Measurements from ENCODE around the gene UBE2L5.
"Not testable (repeated sequence)": the region's sequence is repeated elsewhere in the genome, so short reads cannot be mapped to it uniquely, and the experiment has no call there.

The UBE2L5 gene

DNA sequence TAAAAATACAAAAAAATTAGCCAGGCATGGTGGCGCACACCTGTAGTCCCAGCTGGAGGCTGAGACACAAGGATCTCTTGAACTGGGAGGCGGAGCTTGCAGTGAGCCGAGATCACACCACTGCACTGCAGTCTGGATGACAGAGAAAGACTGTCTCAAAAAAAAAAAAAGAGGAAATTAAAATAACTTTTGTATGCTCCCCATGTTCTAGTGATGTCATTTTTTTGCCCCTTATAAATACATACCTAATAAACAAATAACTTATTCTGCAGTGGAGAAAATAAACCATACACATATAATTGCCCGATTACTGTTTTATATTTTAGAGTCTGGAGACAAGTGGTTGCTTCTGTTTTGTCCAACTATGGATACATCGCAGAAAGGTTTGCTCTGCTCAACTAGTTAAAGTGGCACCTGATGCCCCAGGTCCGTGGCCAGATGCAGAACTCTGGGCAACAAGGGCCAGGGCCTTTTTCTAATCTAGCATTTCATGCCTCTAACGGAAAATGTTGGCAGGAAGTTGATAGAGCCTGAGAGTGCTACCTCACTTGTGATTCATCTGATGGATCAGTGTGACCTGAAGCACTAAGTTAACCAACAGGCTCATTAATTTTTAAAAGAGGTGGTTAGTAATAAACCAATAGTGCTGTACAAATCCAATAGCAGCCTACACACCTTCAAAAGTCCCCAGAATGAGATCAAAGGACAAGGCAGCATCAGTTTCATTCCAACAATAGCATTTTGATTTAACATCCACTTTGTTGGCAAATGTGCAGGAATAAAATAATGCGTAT lies 18.8 kb downstream of the UBE2L5 start:
- DNase-seq (ENCODE audit: low spot score), result no peak

DNA sequence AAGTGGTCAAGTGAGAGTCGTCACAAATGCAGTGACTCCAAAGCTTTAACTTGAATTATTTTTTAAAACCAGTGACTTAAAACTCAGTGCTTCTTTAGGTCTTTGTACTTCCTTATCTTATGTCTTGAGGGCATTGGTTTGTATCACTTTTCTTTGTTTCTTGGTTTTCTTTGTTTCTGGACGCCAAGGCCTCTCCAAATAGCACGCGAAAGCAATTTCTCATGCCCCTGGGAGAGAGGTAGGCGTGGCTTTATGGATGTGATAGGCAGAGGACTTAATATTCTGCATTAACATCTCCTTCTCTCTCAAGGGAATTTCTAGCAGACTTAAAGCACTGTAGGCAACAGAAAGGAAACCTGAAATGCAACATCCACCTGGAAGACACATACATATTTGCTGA lies 20.6 kb downstream of the UBE2L5 start:
- DNase-seq (ENCODE audit: low spot score), result no peak

DNA sequence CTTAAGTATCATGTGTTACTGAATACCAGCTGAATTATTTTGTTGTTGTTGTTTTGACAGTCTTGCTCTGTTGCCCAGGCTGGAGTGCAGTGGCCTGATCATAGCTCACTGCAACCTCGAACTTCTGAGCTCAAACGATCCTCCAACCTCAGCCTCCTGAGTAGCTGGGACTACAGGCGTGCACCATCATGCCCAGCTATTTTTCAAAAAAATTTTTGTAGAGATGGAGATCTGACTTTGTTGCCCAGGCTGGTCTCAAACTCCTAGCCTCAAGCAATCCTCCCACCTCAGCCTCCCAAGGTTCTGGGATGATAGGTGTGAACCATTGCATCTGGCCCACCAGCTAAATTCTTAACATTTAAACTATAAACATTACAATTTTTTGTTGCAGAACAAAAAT lies 21.2 kb downstream of the UBE2L5 start:
- not testable (repeated sequence) for DNase-seq (ENCODE audit: low spot score)

DNA sequence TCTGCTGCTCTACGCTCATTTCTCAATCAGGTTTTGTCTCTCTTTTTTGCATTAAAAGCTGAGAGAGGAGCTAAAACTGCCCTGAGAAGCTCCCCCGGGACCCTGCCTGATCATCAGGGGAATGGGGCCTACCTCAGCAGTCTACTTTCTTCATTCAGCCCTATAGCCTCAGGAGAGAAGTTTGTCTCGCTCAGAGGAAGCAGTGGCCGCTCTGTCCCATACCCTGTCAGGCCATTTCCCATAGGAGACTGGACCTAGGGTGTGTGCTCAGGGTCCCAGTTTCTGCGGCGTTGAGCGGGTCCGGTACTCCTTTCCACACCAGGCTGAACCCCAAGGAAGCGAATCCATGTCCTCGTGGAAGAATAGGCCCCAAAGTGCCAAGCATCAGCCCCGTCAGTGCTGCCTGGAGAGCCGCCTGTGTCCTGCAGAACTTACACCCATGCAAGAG lies 21.7 kb downstream of the UBE2L5 start:
- DNase-seq (ENCODE audit: low spot score), result no peak

DNA sequence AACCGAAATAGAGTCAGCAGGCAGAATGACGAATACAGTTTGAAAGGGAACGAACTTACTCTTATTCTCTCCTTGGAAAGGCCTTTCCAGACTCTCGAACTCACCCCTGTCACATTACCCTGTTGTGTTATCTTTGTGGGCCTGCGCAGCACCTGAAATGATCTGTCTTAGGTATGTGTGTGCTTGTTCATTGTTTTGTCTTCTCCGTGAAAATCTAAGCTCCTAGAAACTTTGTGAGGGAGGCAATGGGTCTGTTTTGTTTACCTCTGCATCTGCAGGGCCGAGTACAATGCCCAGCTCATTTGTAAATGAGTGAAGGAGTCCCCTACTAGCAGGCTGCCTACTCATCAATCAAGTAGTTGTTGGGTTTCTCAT lies 23.8 kb downstream of the UBE2L5 start:
- DNase-seq (ENCODE audit: low spot score), result no peak

DNA sequence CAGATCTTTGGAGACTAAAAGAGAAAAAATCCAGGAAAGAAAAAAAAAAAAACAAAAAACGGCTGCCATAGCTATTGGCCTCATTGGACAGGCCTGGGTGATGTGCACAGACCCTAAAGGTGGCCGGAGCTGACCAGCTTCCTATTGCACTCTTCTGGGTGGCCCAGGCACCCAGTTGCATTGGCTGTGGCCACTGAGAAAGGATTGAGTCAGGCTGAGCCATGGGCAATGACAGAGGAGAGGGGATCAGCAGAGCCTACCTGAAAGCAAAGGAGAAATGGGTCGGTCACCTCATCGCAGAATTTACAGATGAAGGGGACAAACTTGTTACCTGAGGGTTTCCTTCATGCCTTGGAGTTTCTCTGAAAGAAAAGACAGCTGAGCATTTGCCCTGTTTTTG lies 26.1 kb downstream of the UBE2L5 start:
- DNase-seq (ENCODE audit: low spot score), result no peak

DNA sequence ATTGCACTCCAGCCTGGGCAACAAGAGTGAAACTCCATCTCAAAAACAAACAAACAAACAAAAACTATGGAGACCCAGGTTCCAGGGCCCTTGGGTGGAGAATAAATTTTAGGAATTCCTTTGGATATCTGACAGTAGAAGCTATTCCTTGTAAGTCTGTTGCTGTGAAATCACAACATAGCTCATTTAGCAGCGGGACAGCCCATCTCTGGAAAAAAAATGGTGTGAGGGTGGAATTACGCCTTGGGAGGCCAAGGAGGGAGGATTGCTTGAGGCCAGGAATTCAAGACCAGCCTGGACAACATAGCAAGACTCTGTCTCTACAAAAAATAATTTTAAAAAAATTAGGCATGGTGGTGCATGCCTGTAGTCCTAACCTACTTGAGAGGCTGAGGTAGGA lies 27.8 kb downstream of the UBE2L5 start:
- DNase-seq (ENCODE audit: low spot score), result no peak

DNA sequence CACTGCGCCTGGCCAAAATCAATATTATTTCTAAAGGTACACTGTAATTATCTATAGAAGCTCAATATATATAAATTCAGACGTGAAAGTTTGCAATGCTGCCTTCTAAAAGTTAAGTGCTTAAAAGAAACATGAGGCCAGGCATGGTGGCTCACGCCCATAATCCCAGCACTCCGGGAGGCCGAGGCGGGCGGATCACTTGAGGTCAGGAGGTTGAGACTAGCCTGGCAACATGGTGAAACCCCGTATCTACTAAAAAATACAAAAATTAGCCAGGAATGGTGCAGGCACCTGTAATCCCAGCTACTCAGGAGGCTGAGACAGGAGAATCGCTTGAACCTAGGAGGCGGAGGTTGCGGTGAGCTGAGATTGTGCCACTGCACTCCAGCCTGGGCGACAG lies 29.2 kb downstream of the UBE2L5 start:
- DNase-seq (ENCODE audit: low spot score), result not testable (repeated sequence)

DNA sequence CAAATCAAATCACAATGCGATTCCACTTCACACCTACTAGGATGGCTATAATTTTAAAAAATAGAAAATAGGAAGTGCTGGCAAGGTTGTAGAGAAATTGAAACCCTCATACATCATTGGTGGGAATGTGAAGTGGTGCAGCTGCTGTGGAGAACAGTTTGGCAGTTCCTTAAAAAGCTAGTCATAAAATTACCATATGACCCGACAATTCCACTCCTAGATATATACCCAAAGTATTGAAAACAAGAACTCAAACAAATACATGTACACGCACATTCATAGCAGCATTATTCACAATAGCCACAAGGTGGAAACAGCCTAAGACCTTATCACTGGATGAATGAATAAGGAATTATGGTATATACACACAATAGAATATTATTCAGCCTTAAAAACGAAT lies 31.4 kb downstream of the UBE2L5 start:
- DNase-seq (ENCODE audit: low spot score), result no peak

DNA sequence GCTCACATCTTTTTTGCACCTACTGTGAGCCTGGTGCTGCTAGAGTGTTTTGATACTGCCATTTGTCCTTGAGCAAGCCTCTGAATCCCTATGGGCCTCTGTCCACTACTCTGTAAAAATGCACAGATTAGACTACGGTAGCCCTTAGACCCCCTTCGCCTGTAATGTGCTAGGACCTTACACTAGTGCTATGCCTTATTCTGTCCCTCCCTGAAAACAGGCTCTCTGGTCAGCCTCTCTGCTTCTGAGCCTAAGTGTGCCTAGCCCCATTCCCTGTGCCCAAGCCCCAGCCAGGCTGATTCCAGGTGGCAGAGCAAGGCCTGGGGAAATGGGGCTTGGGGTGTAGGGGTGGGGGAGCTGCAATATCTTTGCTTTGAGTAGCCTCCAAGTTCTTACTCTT lies 32.7 kb downstream of the UBE2L5 start:
- no peak for DNase-seq (ENCODE audit: low spot score)

DNA sequence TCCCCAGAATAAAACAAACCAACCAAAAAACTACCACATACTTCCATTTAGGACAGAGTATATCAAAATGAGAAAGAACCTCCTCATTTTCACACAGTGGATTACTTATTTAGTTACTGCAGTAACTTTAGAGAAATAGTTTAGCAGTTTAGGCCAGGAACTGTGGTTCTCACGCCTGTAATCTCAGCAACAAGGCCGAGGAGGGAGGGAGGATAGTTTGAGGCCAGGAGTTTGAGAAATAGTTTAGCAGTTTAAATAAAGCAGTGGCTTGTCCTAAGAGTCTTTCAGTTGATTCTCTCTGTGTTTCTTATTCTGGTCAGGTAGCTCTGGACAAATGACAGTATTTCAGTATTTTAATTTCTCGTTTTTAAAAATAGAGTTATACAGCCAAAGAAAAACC lies 34.0 kb downstream of the UBE2L5 start:
- DNase-seq (ENCODE audit: low spot score), result no peak

DNA sequence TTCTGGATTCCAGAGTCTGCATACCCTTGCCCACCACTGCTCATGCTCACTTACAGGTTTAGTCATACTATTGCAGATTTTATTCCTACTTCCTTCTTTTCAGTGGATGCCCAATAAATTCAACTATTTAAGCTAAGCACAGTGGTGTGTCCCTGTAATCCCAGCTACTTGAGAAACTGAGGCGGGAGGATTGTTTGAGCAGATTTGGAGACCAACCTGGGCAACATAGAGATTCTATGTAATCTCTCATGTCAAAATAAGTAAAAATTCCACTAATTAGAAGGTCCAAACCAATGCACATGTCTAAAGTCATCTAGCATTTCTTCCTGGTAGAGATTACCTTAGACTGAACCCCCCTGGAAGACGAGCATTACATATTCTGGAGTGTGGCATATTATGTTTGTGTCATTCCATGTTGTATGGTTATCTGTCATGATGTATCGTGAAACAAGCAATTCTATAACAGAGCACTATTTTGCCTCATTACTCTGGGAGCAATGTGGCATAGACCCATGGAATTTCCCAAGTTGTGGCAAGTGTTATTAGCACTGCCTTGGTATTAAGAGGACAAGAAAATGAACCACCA lies 35.1 kb downstream of the UBE2L5 start:
- DNase-seq (ENCODE audit: low spot score), result no peak

DNA sequence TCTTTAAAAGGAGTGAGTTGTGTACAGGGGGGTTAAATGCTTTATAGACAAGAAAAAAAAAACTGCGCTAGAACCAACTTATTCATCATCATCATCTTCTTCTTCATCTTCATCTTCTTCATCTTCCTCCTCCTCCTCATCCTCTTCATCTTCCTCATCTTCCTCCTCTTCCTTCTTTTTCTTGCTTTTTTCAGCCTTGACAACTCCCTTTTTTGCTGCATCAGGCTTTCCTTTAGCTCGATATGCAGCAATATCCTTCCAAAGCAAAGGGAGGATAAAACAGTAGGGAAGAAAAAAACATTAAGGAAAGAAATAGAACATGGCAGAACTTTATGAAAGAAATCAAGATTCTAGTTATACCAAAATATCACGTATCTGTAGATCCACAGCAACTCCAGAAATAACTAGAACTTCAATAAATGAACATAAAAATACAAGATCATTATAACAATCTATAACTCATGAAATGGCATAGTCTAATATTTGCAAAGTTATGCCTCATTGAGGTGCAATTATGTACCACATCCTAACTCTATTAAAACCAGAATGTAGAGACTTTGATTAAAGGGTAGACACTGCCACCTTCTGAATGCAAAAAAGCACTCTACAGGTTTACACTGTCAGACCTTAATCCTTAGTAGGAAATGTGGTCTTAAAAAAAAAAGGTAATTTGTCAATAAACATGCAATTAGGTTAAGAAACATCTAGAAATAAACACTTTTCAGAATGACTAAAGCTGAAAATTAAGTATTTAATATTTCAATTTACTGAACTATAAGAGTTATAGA lies 39.2 kb downstream of the UBE2L5 start:
- peak; percentile 37 for DNase-seq (ENCODE audit: low spot score)

DNA sequence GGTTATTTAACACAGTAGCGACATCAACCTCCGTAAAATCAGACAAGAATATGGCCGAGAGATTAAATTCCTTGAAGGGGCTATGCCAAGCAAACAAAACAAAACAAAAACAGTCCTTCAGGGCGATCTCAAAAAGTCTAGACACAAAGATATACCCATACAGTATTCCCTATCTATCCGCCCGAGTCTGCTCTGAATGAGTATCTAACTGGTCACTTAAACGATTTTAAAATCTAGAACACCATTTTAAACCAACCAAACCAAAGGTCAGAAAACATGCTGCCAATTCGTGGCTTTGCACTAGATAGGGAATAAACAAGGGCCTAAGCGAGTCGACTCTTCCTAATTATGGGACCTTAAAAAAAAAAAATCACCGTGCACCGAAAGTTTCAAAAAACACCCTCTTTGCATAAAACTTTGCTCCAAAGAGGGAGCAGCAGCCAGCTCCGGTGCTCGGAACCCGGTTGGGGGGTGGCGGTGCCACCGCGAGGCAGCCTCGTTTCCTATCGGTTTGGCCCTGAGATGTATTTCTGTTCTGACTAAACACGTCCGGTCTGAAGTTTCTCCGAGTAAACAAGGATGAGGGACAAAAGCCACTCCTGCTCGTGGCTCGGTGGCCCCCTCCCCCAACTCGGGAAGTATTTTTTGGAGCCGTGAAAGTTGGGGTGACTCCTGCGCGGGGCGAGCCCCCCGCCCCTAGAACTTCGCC lies 41.6 kb downstream of the UBE2L5 start:
- peak; percentile 52 for DNase-seq (ENCODE audit: low spot score)

DNA sequence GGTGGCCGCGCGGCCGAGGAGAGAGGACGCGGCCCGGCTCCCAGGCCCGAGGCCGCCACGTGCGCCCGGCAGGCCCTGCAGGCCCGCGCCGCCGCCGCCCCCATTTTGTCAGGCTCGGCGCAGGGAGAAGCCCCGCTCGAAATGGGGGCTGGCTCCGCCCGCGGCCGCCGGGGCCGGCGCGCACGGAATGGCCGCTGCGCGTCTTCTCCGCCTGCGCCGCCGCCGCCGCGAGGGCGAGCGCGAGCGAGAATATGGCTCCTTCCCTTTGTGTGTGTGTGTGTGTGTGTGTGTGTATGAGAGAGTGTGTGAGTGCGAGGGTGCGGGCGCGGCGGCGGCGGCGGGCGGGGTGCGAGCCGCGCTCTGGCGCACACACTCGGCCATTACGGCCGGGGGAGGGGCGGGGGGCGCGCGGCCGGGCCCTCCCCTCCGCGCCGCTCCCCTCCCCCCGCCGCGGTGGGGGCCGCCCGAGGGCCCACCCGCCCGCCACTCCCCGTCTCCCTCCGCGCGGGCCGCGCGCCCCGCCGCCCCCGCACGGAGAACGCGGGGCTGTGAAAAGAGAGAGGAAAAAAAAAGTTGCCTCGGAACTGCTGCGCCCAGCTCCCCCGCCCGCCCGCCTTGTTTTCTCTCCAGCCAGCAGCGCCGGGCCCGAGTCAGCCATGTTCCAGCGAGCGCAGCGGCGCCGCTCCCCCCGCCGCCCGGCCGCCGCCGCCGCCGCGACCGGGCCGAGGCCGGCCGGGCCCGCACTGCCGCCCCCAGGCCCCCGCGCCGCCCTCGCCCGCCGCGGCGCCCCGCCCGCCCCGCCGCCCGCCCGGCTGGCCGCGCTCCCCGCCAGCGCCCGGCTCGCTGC lies 42.4 kb downstream of the UBE2L5 start:
- DNase-seq (ENCODE audit: low spot score), result peak; percentile 72

DNA sequence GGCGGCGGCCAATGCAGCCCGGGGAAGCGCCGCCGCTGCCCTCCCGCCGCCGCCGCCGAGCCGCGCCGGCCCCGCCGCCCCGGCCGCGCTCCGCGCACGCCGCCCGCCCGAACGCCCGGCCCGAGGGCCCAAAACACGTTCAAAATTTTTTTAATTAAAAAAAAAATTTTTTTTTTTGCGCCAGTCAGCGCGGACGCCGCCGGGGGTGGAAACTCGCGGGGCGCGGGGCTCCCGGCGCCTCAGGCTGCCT lies 43.0 kb downstream of the UBE2L5 start:
- no peak for DNase-seq (ENCODE audit: low spot score)

DNA sequence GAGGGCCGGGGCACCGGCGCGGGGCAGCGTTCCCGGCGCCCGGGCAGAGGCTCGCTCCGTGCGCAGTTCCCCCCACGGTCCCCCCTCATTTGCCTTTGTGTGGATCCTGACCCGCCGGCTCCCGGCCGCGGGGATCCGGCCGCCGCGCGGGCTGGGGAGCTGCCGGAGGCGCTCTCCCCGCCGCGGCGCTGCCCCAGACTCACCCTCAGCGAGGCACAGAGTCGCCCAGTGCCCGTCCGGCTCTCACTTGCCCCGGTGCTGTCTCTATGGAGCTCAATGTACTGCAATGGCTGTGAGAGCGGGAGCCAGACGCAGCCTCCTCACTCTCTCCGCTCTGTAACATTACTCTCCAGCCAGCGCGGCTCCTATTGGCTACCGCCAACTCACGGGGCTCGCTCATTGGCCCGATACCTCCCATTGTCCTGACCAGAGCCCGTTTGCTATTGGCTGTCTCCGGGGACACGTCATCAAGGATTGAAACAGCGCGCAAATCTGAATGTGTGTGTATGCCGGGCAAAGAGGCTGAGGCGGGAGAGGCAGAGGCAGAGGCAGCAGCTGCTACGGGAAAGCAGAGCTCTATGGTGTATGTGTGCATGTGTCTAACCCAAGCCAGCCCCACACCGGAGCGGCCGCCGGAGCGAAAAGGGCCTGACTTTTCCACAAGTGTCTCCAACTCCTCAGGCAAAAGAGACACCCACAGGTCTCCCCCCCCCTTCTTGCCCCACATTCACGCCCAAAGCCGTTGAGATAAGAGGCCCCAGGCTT lies 43.5 kb downstream of the UBE2L5 start, which contains the start of gene HMGB1:
Gene HMGB1, minus strand, starts transcription at position 344 of the 765 bp plus-strand sequence. CDS start 2,256 bp downstream, outside the sequence.
- DNase-seq (ENCODE audit: low spot score), result peak; percentile 98

DNA sequence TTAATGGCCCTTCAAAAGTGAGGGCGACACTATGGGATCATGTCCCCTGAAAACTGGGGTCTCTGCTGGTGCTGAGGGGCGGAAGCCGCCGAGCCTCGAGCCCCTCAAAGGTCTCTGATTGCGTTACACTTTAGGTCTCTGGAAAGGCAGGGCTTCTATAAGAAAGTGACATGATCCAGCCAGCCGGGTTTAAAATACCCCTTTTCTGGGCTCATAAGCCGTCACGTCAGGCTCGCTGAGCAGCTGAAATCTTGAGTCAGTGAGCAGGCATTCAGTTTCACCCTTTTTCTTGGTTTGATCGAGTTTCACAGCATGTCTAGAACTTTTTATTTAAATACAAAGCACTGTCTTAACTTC lies 44.0 kb downstream of the UBE2L5 start:
- no peak for DNase-seq (ENCODE audit: low spot score)

DNA sequence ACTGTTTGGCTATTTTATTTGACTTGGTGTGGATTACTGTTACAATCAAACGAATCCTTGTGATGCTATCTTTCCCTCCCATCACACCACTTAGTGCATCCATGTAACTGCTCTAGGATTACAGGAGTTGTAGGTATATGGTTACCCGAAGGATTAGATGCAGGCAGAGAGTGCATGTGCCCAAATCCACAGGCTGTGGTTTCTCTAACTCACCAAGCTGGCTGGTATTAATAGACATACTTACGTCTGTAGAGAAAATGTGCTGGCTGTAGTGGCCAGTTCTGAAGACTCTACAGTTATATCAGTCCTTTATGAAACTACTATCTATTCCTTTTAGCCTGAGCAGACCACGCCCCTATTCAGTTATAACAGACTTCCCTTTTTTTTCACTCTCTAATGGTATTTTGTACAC lies 44.6 kb downstream of the UBE2L5 start:
- peak; percentile 53 for DNase-seq (ENCODE audit: low spot score)

DNA sequence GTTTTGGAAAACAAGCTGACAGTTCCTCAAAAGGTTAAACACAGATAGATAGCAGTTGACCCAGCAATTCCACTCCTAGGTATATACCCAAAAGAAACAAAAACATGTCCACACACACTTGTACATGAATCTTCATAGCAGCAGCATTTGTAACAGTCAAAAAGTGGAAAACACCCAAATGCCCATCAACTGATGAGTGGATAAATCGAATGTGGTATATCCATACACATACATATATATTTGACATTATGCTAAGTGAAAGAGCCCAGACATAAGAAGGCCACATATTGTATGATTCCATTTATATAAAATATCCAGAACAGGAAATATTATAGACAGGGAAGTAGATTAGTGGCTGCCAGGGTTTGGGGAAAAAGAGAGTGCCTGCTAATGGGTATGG lies 51.4 kb downstream of the UBE2L5 start:
- DNase-seq (ENCODE audit: low spot score), result no peak
